IMR-90 (cell line): ENCODE data around the gene ZSCAN29. TPM values are rescaled to one million over a fixed set of nuclear protein-coding genes. Genes with fewer than 3 reads are reported as not detected.
A peak's percentile ranks its signal among the peaks of the same experiment; 100 is the strongest.

Experiments used
- ATAC-seq: fragments of 200-7000 bp; cut with Tn5 transposase; 2 replicates; pipeline ENCODE4 v1.9.1; 2020; ENCODE audit warnings: low read depth, mild to moderate bottlenecking, moderate library complexity
- BruUV-seq: library from RNA; stranded (reverse); fragments of 400-500 nt; replicated peaks from 2 replicates; lab custom pipeline; 2021; lab: Mats Ljungman, UMichigan
- CTCF ChIA-PET: fragments of 300-600 bp; formaldehyde crosslinking; extraction: SDS; loops from one replicate; lab custom pipeline; 2021; ENCODE audit warnings: antibody characterized with exemption; lab: Yijun Ruan, JAX
- POLR2A ChIA-PET: fragments of 300-600 bp; sonication (Branson Sonifier 250); formaldehyde crosslinking; loops from one replicate; lab custom pipeline; 2022; ENCODE audit warnings: antibody characterized with exemption; ENCODE audit not compliant: unreplicated experiment; lab: Charles Lee
- DNase-seq: peaks from one replicate; pipeline ENCODE4 v3.0.0; 2013
- H2AFZ ChIP-seq: replicated peaks from 2 replicates; pipeline ENCODE3; 2013; ENCODE audit warnings: low read length, mild to moderate bottlenecking; ENCODE audit not compliant: poor library complexity
- H2AK5ac ChIP-seq: 2 replicates; pipeline ENCODE4 v1.6.1; 2013; ENCODE audit warnings: low read depth, low read length, inconsistent platforms
- H2AK9ac ChIP-seq: replicated peaks from 2 replicates; pipeline ENCODE3; 2013; ENCODE audit warnings: mild to moderate bottlenecking, low read depth, low read length, moderate library complexity; ENCODE audit not compliant: poor library complexity
- H2BK120ac ChIP-seq: 2 replicates; pipeline ENCODE4 v1.6.1; 2013; ENCODE audit warnings: low read depth, low read length, inconsistent platforms
- H2BK15ac ChIP-seq: 3 replicates; pipeline ENCODE4 v1.6.1; 2013; ENCODE audit warnings: low read depth, low read length, inconsistent platforms
- H2BK20ac ChIP-seq: 2 replicates; pipeline ENCODE4 v1.6.1; 2013; ENCODE audit warnings: low read depth, mild to moderate bottlenecking, inconsistent platforms, low read length, moderate library complexity
- H2BK5ac ChIP-seq: 2 replicates; pipeline ENCODE4 v1.6.1; 2013; ENCODE audit warnings: mild to moderate bottlenecking, low read depth, low read length, inconsistent platforms; ENCODE audit not compliant: poor library complexity, severe bottlenecking
- H3K14ac ChIP-seq: replicated peaks from 2 replicates; pipeline ENCODE4 v1.6.1; 2013; ENCODE audit warnings: low read depth, low read length, inconsistent platforms
- H3K18ac ChIP-seq: 2 replicates; pipeline ENCODE4 v1.6.1; 2013; ENCODE audit warnings: low read depth, low read length, control low read depth
- H3K23ac ChIP-seq: 2 replicates; pipeline ENCODE4 v1.6.1; 2013; ENCODE audit warnings: low read depth, low read length, inconsistent platforms
- H3K27ac ChIP-seq: 2 replicates; pipeline ENCODE4 v1.5.1; 2013; ENCODE audit warnings: mild to moderate bottlenecking, control low read depth, low read length; ENCODE audit not compliant: insufficient read depth
- H3K27me3 ChIP-seq: 2 replicates; pipeline ENCODE4 v1.6.1; 2013; ENCODE audit warnings: low read length; ENCODE audit not compliant: control insufficient read depth, insufficient read depth
- H3K36me3 ChIP-seq: 2 replicates; pipeline ENCODE4 v1.6.1; 2013; ENCODE audit warnings: low read length, mixed read lengths; ENCODE audit not compliant: control insufficient read depth, insufficient read depth
- H3K4ac ChIP-seq: 2 replicates; pipeline ENCODE4 v1.6.1; 2013; ENCODE audit warnings: low read depth, low read length, inconsistent platforms
- H3K4me1 ChIP-seq: 2 replicates; pipeline ENCODE4 v1.6.1; 2013; ENCODE audit warnings: low read length, mixed read lengths; ENCODE audit not compliant: control insufficient read depth, insufficient read depth
- H3K4me2 ChIP-seq: 2 replicates; pipeline ENCODE4 v1.6.1; 2013; ENCODE audit warnings: low read depth, mild to moderate bottlenecking, control low read depth, low read length, moderate library complexity
- H3K4me3 ChIP-seq: 2 replicates; pipeline ENCODE4 v1.5.1; 2013; ENCODE audit warnings: low read depth, mild to moderate bottlenecking, control low read depth, low read length, moderate library complexity; ENCODE audit not compliant: insufficient read depth
- H3K56ac ChIP-seq: 2 replicates; pipeline ENCODE4 v1.6.1; 2013; ENCODE audit warnings: low read length, inconsistent platforms; ENCODE audit not compliant: insufficient read depth; ENCODE audit errors: extremely low read depth
- H3K79me1 ChIP-seq, 2 experiments: 2 replicates each; pipeline ENCODE4 v1.6.1; 2013; ENCODE audit warnings: low read length in 2 of 2, inconsistent platforms in 1 of 2, low read depth in 1 of 2
- H3K9ac ChIP-seq: 2 replicates; pipeline ENCODE4 v1.6.1; 2013; ENCODE audit warnings: low read depth, low read length, control low read depth
- H3K9me1 ChIP-seq: 2 replicates; pipeline ENCODE4 v1.6.1; 2013; ENCODE audit warnings: low read length, inconsistent platforms; ENCODE audit not compliant: insufficient read depth
- H3K9me3 ChIP-seq: 2 replicates; pipeline ENCODE4 v1.6.1; 2013; ENCODE audit warnings: low read length; ENCODE audit not compliant: control insufficient read depth, insufficient read depth
- H4K20me1 ChIP-seq: 2 replicates; pipeline ENCODE4 v1.6.1; 2013; ENCODE audit warnings: low read length, inconsistent platforms; ENCODE audit not compliant: insufficient read depth
- H4K5ac ChIP-seq: 2 replicates; pipeline ENCODE4 v1.6.1; 2013; ENCODE audit warnings: mild to moderate bottlenecking, low read depth, low read length, control low read depth
- H4K8ac ChIP-seq, 2 experiments: 2 replicates each; pipeline ENCODE4 v1.6.1; 2013; ENCODE audit warnings: low read depth in 2 of 2, low read length in 2 of 2, control low read depth in 1 of 2, inconsistent platforms in 1 of 2
- H4K91ac ChIP-seq: 2 replicates; pipeline ENCODE4 v1.6.1; 2013; ENCODE audit warnings: low read depth, low read length, inconsistent platforms; ENCODE audit not compliant: insufficient read depth
- BHLHE40 ChIP-seq: fragments of 150-350 bp; IDR thresholded peaks from 2 replicates; pipeline ENCODE4 v1.6.1; 2016; ENCODE audit warnings: mild to moderate bottlenecking, low read depth, low read length
- CEBPB ChIP-seq: IDR thresholded peaks from 2 replicates; pipeline ENCODE4 v1.6.1; 2012; ENCODE audit warnings: low read depth, low read length, improper control_type of control experiment
- CHD1 ChIP-seq: IDR thresholded peaks from 2 replicates; pipeline ENCODE4 v1.6.1; 2012; ENCODE audit warnings: low read depth, low read length, improper control_type of control experiment
- FOS ChIP-seq: fragments of 150-350 bp; IDR thresholded peaks from 2 replicates; pipeline ENCODE4 v1.6.1; 2016; ENCODE audit warnings: low read depth, low read length
- MAFK ChIP-seq: IDR thresholded peaks from 2 replicates; pipeline ENCODE4 v1.6.1; 2012; ENCODE audit warnings: low read depth, low read length, improper control_type of control experiment
- MAZ ChIP-seq: IDR thresholded peaks from 2 replicates; pipeline ENCODE4 v1.6.1; 2012; ENCODE audit warnings: low read depth, mild to moderate bottlenecking, low read length, improper control_type of control experiment, moderate library complexity, borderline replicate concordance
- MXI1 ChIP-seq: IDR thresholded peaks from 2 replicates; pipeline ENCODE4 v1.6.1; 2012; ENCODE audit warnings: low read depth, mild to moderate bottlenecking, low read length, moderate library complexity, borderline replicate concordance
- NFE2L2 ChIP-seq: fragments of 150-350 bp; IDR thresholded peaks from 2 replicates; pipeline ENCODE4 v1.6.1; 2016; ENCODE audit warnings: low read depth, mild to moderate bottlenecking, low read length
- POLR2A ChIP-seq: IDR thresholded peaks from 2 replicates; pipeline ENCODE4 v1.6.1; 2012; ENCODE audit warnings: mild to moderate bottlenecking, low read depth, low read length
- RAD21 ChIP-seq: IDR thresholded peaks from 2 replicates; pipeline ENCODE4 v1.6.1; 2012; ENCODE audit warnings: low read length, improper control_type of control experiment
- RCOR1 ChIP-seq: IDR thresholded peaks from 2 replicates; pipeline ENCODE4 v1.6.1; 2012; ENCODE audit warnings: mild to moderate bottlenecking, low read length, improper control_type of control experiment; ENCODE audit not compliant: insufficient replicate concordance
- RFX5 ChIP-seq: IDR thresholded peaks from 2 replicates; pipeline ENCODE4 v1.8.0; 2012; ENCODE audit warnings: low read depth, mild to moderate bottlenecking, low read length, moderate library complexity
- SMC3 ChIP-seq: fragments of 150-350 bp; IDR thresholded peaks from 2 replicates; pipeline ENCODE4 v1.6.1; 2016; ENCODE audit warnings: low read depth, mild to moderate bottlenecking, antibody characterized with exemption, low read length, moderate library complexity
- WGBS, 2 experiments: methylation state at CpG; one replicate each; pipeline versions ENCODE4 v1.1.5 to v1.1.7; 2013; ENCODE audit warnings: missing lambda C conversion rate in 2 of 2; ENCODE audit not compliant: insufficient read length in 1 of 2; ENCODE audit errors: extremely low coverage in 2 of 2; 5-methylcytosine and 5-hydroxymethylcytosine counted together
- dilution Hi-C: fragments of 300-500 bp; cut with HindIII; formaldehyde crosslinking; loops from one replicate; pipeline ENCODE4 v1.14.3; 2018; ENCODE audit warnings: low sequenced_read_pairs; ENCODE audit not compliant: unreplicated experiment
- in situ Hi-C: fragments of 300-500 bp; cut with MboI; formaldehyde crosslinking; loops from 3 replicates; pipeline ENCODE4 v1.14.3; 2019; ENCODE audit warnings: low sequenced_read_pairs, inconsistent platforms, mixed read lengths
- intact Hi-C: fragments of 100-400 bp; cut with micrococcal nuclease; formaldehyde crosslinking; loops from 2 replicates; pipeline ENCODE4 v1.10.0; 2022
- polyA plus RNA-seq, 3 experiments: library from polyadenylated mRNA; depleted of rRNA; stranded (reverse); fragments of >200 nt; gene quantifications; 2 replicates each; pipeline ENCODE4 v1.2.3, GENCODE V29; 2012; ENCODE audit warnings: low replicate concordance in 1 of 3
- total RNA-seq: library from RNA; depleted of rRNA; stranded (reverse); fragments of >200 nt; gene quantifications from 2 replicates; pipeline ENCODE4 v1.2.3, GENCODE V29; 2012
- TF ChIP-seq, protein P1 (sequence below): fragments of 150-350 bp; IDR thresholded peaks from 2 replicates; pipeline ENCODE4 v1.6.1; 2016; ENCODE audit warnings: low read depth, mild to moderate bottlenecking, low read length, moderate library complexity, borderline replicate concordance
- TF ChIP-seq, protein P2 (sequence below): conservative IDR thresholded peaks from 2 replicates; pipeline ENCODE4 v1.5.1; 2012; ENCODE audit warnings: mild to moderate bottlenecking, low read depth, low read length, improper control_type of control experiment
- TF ChIP-seq, protein P3 (sequence below): fragments of 150-350 bp; IDR thresholded peaks from 2 replicates; pipeline ENCODE4 v1.6.1; 2017; ENCODE audit warnings: mild to moderate bottlenecking, antibody characterized with exemption, low read length, low read depth

ZSCAN29 gene
- total and polyA plus RNA-seq, 2 of the 4 experiments (the other 2 are of a cell fraction): 6.8 to 8.6 TPM

DNA sequence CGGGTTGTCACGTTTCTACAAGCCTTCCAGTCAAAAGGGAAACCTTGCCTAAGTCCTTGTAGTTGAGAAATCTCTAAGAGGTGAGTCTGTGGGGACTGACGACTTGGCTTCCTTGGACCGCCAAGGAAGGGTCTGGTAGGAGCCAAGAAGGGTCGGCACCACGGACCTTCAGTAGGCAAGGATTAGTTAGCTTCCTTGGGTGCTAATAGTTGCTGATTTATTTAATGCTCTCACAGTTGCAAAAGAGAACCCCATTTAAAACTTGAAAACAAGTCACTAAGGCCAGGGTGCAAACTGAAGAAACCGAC lies 40.1 kb downstream of the ZSCAN29 start:
- Histone ChIP-seq H3K36me3 (peaks cover 4% of the 10 kb centered on the region), H3K27me3 (no peaks in the 10 kb centered on the region), H4K5ac (peak overlapping the region; percentile 86), H2BK120ac (peak overlapping the region; percentile 34; the same call in 1 of the 2 replicates), H4K91ac (peak overlapping the region; percentile 84), H3K4ac (peak overlapping the region; percentile 95), H2BK15ac (peak overlapping the region; percentile 5; the same call in 1 of the 3 replicates), H3K9me1 (peaks cover 2% of the 10 kb centered on the region; the same call in 1 of the 2 replicates), H3K56ac (peak overlapping the region; percentile 17; the same call in 1 of the 2 replicates), H4K20me1 (no peaks in the 10 kb centered on the region), H2AK5ac (peak overlapping the region; percentile 38), H3K4me3 (peak overlapping the region; percentile 72), H3K9me3 (no peaks in the 10 kb centered on the region), H2BK5ac (peak overlapping the region; percentile 67), H3K4me1 (peaks cover 9% of the 10 kb centered on the region), H3K14ac (peak overlapping the region; percentile 99), H3K18ac (peak overlapping the region; percentile 29), H2BK20ac (peak overlapping the region; percentile 45; the same call in 1 of the 2 replicates), H3K27ac (peak overlapping the region; percentile 43), H3K4me2 (peak overlapping the region; percentile 71), H3K9ac (peak overlapping the region; percentile 52), H4K8ac (peak overlapping the region; percentile 70 to 99), H2AFZ (peak overlapping the region; percentile 96), H2AK9ac (peak overlapping the region; percentile 5), H3K79me1 (peaks cover 17 to 29% of the 10 kb centered on the region in 2 experiments), H3K23ac (peak overlapping the region; percentile 96)
- ATAC-seq: no peak
- BruUV-seq: no TSS peak
- DNase-seq: no peak
- ChIA-PET CTCF (no interaction called here), POLR2A (no interaction called here)
- TF ChIP-seq MAFK (no peak), POLR2A (no peak), RFX5 (no peak), BHLHE40 (no peak), NFE2L2 (no peak), SMC3 (no peak), FOS (no peak), MXI1 (no peak), CEBPB (no peak), MAZ (no peak), RAD21 (no peak), CHD1 (no peak), RCOR1 (no peak)
- TF ChIP-seq, protein P1, sequence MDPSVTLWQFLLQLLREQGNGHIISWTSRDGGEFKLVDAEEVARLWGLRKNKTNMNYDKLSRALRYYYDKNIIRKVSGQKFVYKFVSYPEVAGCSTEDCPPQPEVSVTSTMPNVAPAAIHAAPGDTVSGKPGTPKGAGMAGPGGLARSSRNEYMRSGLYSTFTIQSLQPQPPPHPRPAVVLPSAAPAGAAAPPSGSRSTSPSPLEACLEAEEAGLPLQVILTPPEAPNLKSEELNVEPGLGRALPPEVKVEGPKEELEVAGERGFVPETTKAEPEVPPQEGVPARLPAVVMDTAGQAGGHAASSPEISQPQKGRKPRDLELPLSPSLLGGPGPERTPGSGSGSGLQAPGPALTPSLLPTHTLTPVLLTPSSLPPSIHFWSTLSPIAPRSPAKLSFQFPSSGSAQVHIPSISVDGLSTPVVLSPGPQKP: no peak
- TF ChIP-seq, protein P2, sequence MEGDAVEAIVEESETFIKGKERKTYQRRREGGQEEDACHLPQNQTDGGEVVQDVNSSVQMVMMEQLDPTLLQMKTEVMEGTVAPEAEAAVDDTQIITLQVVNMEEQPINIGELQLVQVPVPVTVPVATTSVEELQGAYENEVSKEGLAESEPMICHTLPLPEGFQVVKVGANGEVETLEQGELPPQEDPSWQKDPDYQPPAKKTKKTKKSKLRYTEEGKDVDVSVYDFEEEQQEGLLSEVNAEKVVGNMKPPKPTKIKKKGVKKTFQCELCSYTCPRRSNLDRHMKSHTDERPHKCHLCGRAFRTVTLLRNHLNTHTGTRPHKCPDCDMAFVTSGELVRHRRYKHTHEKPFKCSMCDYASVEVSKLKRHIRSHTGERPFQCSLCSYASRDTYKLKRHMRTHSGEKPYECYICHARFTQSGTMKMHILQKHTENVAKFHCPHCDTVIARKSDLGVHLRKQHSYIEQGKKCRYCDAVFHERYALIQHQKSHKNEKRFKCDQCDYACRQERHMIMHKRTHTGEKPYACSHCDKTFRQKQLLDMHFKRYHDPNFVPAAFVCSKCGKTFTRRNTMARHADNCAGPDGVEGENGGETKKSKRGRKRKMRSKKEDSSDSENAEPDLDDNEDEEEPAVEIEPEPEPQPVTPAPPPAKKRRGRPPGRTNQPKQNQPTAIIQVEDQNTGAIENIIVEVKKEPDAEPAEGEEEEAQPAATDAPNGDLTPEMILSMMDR: no peak
- TF ChIP-seq, protein P3, sequence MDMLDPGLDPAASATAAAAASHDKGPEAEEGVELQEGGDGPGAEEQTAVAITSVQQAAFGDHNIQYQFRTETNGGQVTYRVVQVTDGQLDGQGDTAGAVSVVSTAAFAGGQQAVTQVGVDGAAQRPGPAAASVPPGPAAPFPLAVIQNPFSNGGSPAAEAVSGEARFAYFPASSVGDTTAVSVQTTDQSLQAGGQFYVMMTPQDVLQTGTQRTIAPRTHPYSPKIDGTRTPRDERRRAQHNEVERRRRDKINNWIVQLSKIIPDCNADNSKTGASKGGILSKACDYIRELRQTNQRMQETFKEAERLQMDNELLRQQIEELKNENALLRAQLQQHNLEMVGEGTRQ: no peak
- dilution Hi-C loops (no loop called here), intact Hi-C loops (no loop called here), in situ Hi-C loops (no loop called here)
- WGBS, 2 experiments: 0% methylated on average over 2 of the region's 7 CpGs; no CpG with 5 or more reads in 1 of the 2 experiments
